ENCODE results near the gene MSMP.
A peak's percentile ranks its signal among the peaks of the same experiment; 100 is the strongest.

The MSMP gene

DNA sequence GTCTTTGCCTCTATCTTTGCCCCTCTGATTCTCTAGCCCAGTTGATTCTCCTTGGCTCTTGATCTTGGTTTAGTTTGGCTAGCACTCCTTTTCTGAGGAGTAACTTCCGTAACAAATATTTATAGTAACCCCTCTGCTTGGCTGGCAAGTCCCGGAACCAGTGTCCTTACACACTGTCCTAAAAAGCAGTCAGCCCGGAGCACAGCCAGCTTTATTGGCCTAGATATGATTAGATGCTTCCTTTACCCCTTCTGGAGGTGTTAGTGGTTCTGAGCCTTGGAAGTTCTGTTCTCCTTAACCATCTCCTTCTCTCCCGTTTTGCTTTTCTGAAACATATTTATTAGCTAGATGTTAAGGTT lies 17.0 kb upstream of the MSMP start:
- DNase-seq, result peak in 3 of 4 experiments; percentile 11 to 23 (median 14)

DNA sequence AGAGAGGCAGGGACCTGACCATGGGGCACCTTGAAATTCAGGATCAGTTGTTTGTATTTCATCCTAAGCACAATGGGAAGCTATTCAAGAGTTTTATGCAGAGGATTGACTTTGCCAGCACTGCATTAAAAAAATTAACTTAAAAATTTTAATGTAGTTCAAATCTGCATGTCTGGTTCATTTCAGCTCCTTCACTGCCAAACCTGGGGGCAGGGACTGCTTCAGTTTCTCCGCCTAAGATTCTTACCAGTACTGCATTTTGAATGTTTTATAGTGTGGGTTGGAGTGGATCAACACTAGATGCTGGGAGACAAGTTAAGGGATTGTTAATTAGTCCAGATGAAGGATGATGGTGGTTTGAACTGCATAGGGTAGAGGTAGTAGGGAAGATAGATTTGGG lies 15.7 kb upstream of the MSMP start:
- no peak for DNase-seq

DNA sequence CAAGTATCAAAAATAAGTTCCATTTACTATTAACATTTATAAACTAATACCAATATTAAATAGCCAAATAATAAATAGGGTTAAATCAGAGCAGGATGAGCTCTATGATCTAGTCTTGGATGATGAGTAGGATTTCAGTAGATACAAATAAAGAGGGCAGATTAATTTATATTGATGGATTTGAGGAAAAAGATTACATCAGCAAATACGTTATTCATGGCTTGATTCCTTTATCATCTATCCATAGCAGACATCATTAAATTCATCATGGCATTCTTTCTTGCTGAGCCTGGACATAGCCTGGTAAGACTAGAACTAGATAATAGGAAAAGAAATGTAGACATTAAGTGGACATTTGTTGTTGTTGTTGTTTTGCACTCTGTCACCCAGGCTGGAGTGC lies 13.4 kb upstream of the MSMP start:
- no peak for DNase-seq

DNA sequence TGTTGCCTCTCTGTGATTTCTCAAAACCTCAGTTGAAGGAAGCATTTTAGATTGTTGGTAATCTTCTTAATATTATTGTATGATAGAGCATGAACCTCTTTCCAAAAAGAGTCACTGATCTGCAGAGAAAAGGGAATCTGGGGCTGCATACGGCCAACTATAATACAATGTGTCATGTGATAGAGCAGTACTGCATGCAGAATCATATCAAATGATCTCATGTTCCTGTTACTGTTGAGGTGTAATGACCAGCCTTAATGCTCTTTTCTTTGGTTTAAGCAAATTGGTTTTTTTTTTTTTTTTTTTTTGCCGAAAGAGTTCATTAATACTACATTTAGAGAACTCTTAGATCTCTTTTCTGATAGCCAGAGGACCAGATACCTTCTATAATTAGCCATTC lies 12.9 kb upstream of the MSMP start:
- no peak for DNase-seq

DNA sequence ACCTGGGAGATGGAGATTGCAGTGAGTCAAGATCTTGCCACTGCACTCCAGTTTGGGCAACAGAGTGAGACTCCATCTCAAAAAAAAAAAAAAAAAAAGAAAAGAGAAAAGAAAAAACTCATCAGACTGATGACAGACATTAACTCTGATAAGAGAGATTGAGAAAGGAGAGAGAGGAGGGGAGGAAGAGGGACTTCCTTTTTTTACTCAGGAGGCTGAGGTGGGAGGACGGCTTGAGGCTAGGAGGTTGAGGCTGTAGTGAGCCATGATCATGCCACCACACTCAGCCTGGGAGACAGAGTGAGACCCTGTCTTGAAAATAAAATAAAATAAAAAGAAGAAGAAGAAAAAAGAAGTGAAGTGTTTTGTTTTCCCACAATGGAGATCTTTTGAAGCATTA lies 9.7 kb upstream of the MSMP start:
- DNase-seq, result no peak

DNA sequence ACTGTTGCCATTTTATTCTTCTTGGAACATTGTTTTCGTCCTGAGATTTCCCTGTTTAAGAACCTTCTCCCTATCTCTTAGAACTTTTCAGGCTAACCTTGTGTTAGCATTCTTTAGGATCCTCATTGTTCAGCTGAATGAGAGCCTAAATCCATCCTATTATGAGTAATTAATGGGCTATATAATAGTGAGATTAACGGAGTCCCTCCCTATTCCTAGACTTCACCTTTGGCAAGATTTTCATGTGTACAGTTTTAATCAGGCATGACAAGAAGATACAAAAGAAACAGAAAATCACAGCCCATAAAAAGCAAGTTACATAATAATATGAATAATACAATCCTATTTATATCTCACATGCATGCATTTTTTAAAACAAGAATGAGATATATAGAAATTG lies 9.1 kb upstream of the MSMP start:
- no peak for DNase-seq

DNA sequence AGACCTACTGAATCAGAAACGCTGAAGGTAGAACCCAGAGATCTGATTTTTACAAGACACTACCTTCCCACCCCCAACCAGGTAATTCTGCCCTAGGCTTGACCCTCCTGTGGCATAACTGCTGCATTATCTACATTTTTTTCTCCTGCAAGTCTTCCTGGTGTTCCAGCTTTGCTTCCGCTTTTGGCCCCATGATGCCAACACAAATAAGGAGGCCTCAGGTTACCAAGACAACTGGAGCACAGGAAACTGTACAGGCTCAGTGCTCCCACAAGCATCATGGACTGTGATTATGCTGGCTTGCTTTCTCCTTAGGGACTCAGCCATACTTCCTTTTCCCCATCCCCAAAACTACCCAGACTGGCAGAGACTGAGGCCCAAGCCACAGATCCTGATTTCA lies 6.6 kb upstream of the MSMP start:
- DNase-seq, result peak; percentile 44 to 65 (median 58)

DNA sequence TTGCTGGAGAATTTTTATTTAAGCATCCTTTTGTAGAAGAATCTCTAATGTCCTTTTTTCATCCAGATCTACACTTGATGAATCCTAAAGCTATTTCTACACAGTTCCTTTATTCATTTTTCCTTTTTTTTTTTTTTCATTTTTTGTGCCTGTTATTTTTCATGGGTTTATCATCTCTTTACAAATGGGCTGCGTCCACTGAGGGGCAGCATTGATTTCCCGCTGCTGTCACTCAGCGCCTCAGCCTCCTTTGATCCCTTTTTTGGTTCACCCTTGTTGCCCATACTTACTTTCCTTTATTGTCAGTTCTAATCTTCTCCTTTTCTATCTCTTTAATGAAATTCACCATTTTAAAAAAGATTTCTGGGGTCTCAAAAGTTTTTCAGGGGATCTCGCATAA lies 5.7 kb upstream of the MSMP start:
- no peak for DNase-seq

DNA sequence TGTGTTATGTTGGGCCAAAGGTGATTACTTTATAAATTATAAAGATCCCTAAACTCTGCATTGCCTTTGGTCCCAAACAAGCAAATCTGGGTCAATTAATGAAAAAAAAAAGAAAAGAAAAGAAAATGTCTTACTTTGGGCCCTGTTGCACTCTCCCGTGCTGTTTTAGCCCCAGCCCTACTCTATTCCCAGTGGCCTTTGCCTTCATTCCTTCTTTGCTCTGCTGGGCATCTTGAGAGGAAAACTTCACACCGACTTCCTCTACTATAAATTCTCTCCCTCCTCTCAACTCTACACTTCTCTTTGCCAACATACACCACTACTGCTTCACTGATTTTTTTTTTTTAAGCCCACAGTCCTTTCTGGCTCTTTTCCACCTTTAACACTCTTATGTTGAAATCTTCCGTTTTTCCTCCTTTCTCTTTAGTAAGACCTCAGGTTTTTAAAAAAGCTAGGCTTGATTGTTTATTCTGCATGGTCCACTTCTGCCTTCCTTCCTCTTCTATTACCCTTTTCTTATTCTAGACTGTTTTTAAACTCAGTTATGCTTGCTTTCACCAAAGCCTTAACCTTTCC lies 4.5 kb upstream of the MSMP start:
- DNase-seq, result peak in 1 of 4 experiments; percentile 15

DNA sequence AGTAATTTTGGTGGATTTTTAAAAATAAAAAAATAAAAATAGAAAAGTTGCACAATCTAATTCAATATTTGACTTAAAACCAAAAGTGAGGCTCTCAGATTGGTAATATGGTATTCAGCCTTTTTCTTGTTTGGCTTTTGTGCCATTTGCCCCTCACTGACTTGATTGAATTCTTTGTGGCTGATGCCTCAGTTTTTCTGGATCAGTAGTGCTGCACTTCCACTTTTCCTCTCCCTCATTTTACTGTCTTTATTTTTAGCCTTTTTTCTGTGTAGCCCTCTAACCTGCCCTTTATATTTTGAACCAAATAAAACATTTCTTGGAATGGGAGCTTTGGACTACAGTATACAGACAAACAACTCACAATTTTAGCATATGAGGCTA lies 3.8 kb upstream of the MSMP start:
- no peak for DNase-seq

DNA sequence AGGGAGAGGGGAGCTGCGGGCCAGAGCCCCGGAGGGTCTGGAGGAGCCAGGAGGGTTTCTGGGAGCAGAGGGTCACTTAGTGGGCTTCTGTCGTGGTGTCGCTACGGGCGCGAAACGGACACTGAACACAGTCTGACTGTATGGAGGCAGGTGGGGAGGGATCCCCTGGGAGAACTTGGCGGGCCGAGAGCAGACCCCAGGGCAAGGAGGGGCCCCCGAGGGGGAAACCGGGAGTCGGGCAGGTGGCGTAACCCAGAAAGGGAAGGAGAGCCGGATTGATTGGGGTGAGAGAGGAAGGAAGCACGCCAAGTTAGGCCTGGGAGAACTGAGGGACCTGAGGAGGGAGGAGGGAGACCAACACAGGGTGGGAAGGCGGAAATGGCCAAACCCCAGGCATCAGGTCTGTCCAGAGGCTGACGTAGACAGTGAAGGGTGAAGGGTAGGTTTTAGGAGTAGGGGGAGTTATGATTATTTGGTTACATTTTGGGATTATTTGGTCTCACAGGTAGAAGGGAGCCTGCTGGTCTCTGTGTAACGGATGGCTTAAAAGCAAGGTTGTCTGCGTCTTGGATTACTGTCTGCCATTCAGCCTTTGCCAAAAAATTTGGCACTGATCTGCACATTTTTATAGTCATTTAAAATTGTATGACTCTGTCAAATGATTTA lies 3.3 kb upstream of the MSMP start:
- DNase-seq, result peak in 2 of 4 experiments; percentile 38 to 47

DNA sequence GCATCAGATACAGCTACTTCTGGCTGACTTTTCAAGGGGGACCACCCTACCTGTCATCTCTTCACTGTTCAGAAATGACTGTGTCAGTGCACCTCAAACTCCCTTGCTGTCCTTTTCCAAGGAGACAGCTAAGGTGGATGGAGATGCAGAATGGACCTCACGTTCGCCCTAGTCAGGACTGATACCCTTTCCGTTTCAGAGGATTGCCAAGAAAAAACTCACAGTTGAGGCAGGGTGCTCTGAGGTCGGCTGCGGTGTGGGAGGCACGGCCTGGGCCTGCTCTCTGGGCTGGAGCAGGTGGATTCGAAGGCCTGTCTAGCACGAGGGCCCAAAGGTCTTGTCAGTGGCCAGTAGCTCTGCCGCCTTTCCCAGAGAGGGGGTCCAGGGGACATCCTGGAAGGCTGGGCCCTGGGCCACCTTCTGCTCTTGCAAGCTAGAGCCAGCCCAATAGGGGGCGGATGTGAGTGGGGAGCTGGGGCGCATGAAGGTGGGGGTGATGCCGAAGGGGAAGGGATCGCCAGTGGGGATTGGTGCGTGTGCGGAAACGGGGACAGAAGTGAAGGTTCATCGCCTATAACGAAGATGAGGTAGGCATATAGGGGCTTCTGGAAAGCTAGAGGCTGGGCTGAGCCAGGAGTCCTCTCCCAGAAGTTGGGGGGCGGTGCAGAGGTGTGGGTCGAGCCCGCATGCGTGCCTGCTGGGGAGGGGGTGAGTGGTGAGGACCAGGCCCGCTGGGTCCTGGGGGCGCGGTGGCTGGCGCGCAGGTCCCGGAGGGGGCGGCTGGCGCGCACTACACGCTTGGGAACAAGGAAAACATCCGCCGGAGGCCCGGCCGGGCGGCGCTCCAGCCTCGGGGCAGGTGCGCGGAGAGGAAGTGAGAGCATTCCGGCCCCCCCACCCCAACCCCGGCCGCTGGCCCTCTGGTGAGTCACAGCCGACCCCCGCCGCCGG lies 2.5 kb upstream of the MSMP start:
- peak in 2 of 4 experiments; percentile 45 to 62 for DNase-seq

DNA sequence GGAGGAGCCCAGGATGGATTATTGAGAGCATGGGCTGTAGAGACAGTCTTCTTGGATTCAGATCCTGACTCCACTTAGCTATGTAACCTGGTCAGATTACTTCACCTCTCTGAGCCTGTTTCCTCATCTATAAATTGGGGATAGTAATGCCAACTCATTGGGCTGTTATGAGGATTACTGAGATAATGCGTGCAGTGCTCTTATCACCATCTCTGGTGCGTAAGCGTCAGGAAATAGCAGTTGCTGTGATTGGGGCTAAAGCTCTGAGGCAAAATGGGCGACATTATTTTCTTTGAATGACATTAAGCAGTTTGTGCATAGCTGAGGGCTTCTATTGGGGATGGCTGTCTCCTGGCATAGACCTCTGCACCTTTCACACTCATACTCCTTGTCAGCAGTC lies 995 bp upstream of the MSMP start:
- DNase-seq, result no peak

DNA sequence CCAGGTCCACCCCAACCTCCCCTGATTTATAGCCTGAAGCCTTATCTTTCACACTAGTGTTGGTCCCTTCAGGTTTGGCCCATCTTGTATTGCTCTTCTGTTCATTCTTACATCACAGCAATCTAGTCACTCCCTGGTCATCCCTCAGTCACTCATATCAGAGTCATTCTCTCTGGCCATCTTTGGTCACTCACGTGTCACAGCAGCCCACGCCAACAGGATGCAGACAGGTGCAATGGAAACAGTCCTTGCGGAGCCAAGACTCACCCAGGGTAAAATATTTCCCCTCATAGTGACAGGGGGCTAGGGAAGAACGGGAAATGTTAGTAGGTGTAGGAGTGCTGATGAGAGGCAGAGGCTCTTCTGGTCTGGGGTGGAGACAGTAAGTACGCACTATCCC lies 610 bp downstream of the MSMP start:
- no peak for DNase-seq

DNA sequence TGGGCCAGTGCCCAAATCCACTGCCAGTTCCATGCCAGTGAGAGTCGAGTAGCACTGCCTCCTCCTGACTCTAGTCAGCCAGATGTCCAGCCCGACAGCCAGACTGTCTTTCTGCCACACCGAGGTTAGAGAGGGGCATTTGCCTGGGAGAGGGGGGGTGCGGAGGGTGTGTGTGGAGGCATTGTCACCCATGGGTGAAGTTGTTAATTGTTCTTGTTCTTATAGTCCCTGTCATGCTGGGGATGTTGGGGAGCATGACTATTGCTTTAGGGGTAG lies 3.9 kb downstream of the MSMP start:
- DNase-seq, result no peak

DNA sequence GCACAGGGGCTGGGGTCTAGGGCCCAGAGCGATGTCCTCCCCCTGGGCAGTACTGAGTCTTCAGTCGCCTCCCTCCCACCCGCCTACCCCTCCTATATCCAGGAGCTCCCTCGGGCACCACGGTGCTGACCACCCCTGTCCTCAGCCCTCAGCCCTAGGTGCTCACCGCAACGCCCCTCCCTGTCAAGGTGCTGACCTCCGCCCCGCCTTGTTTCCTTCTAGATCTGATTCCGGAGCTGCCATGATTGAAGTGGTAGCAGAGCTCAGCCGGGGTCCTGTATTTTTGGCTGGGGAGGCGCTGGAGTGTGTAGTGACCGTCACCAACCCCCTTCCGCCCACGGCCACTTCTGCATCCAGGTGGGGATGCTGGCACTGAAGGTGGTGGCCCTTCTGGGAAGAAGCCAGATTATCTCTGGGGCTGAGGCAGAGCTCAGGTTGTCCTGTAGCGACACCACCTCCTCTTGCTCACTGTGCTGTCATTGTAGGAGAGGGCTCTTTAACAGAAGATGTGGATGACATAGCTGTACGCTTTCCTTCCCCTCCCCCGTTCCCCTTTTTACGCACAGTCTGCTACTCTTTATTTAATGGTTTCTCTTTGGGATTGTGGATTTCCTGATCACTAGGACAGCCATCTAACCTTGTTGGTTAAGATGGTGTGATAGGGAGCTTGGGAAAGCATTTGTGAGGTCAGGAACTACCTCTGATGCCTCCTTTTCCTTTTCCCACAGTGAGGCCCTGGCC lies 4.4 kb downstream of the MSMP start:
- peak in 2 of 4 experiments; percentile 32 to 43 for DNase-seq

DNA sequence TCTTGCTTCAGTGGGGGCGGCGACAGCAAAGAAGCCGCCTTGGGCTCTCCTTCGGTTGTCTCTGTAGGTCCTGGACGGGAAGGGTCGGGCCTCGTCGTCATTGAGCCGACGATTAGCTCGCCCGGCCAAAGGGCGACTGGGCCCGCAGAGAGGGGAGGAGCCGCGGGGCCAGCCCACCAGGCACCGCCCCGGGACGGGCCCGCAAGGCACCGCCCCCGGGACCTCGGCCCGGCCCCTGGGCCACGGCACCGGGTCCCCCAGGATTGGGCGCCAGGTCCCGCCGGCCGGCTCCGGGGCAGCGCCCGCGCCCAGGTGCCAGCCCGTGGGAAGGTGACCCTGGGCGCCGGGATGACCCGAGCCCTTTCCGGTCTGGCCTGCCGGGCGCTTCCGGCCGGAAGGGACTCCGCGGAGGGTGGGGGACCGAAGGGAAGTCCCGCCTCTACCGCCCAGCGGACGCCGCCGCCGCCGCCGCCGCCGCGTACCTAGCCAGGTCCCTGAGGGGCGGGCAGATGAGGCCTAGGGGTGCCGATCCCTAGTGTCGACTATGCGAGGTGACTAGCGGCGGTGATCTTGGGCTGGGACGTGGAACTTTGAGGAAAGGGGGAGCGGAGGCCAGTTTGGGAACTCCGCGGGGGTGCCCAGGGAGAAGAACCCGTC lies 5.1 kb downstream of the MSMP start, which contains the start of the genes GBA2 and RGP1:
GBA2 (minus strand) TSS at position 371 of the 657 bp plus-strand sequence. CDS start 524 bp downstream, outside the sequence.
RGP1 (plus strand) TSS at position 430 of the 657 bp plus-strand sequence. CDS start 469 bp downstream, outside the sequence.
- DNase-seq, result peak; percentile 76 to 94 (median 86)

DNA sequence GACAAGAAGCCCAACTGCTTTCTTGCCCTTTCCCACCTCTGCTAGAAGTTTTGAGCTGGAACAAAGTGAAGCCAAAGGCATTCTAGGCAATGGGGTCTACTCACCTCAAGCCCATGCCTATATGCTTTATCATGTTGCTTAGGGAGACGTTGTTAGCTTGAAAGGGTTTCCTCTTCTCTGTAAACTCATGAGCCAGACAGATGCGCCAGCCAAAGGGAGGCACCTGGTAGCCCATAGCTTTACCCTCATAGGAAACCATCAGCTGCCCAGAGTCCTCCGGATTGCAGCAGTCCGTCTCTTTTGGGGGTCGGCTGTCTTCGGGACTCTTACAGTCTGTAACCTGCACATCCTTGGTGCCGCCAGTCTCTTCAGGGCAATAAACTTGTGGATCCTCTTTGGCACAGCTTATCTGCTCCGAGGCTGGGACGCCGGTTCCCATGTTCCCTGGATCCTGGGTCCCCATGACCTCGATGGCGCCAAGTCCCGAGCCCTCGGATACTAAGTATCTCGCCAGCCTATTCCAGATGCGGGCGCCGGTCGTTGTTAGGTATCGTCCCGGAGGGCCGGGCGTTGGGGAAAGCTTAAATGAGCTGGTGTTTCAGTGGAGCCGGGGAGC lies 5.7 kb downstream of the MSMP start:
- no peak for DNase-seq

DNA sequence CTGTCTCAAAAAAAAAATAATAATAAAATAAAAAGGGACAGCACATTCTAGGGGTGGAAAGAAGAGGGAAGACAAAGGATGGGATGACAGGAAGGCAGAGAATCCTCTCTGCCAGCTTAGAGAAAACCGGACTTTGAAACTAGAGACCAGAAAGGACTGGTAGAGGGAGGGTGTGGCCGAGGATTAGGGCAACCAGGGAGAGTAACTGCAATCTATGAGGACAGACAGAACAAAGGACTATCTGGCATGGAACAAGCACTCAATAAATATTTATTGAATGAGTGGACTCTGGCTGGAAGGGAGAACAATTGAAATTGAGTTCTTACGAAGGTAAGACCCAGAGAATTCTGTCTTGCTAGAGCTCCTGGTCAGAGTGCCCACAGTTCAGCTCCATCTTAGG lies 7.5 kb downstream of the MSMP start:
- no peak for DNase-seq

DNA sequence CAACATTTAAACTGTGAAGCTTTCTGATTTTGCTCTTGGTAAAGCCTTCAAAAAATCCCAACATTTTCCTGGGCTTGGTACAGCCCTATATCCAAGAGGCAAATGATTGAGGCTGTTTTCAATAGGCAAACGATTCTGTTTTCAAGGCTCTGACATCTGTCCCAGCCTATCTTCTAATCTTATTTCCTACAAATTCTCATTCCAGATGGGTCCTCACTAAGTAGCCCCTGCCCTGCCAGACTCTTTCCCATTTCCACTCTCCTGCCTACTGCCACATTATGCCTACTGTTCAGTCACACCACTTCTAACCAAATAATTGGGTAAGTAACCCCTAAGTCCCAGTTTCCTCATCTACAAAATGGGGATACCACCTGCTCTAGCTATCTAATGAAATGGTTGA lies 8.5 kb downstream of the MSMP start:
- no peak for DNase-seq

DNA sequence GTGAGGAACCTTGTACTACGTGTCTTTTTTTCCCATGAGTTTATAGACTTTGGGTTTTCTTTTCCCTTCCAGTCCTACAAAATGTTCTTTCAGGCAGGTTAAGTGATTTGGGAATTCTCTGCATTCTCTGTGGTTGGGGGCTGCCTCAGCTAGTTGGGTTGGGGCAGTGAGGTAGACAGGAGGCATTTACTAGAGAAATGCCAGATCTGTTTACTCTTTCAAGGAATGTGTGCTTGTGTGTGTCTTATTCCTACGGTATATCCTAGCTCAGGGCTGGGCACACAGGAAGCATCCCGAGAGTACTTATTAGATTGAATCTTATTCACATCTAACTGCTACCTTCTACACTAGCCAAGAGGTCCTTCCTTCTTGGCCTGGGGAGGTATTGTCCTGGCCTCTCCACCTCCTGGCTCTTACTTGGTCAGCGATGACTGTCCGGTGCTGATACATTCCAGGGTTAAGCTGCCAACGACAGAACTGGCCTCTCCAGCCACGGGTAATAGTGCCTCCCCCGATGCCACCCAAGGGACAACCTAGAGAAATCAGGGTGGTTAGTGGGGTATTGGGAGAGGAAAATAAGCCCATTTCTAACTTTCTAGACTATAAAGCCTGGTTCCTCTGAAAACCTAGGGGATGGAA lies 10.1 kb downstream of the MSMP start:
- no peak for DNase-seq
